ENCODE results near the gene GSTO2. TPM values are rescaled to one million over a fixed set of nuclear protein-coding genes. Genes with fewer than 3 reads are reported as not detected.

The GSTO2 gene
- total RNA-seq, 1 experiment from 2014 or later, result 25.7 TPM

GRCh38 chr10:104317726-104318299 is 48.8 kb downstream of the GSTO2 start:
- peaks cover 15% of the 10 kb centered on the region for H3K27me3 Mint-ChIP-seq (ENCODE audit: unreplicated experiment)
- peaks cover 11% of the 10 kb centered on the region for H3K4me1 Mint-ChIP-seq (ENCODE audit: low read depth, unreplicated experiment)
- no peak for DNase-seq
- CTCF ChIA-PET, result no interaction called here
- no peak overlapping the region for H3K4me3 Mint-ChIP-seq (ENCODE audit: low read depth, unreplicated experiment)
- no peak for TF ChIP-seq CTCF (IDR thresholded peaks at IDR 0.05; ENCODE audit: unreplicated experiment)
- no TSS peak for BruUV-seq (replicated peaks)
- H3K9me3 Mint-ChIP-seq (ENCODE audit: low read depth, unreplicated experiment), result no peaks in the 10 kb centered on the region
- intact Hi-C loops (cut with micrococcal nuclease; ENCODE audit: unreplicated experiment), result no loop called here
- no peaks in the 10 kb centered on the region for H3K36me3 Mint-ChIP-seq (ENCODE audit: insufficient read depth, unreplicated experiment)
- H3K27ac Mint-ChIP-seq (ENCODE audit: unreplicated experiment), result no peak overlapping the region

GRCh38 chr10:104318326-104318725 is 49.3 kb downstream of the GSTO2 start:
- no peak overlapping the region for H3K4me3 Mint-ChIP-seq (ENCODE audit: low read depth, unreplicated experiment)
- peaks cover 15% of the 10 kb centered on the region for H3K27me3 Mint-ChIP-seq (ENCODE audit: unreplicated experiment)
- no peak for TF ChIP-seq CTCF (IDR thresholded peaks at IDR 0.05; ENCODE audit: unreplicated experiment)
- H3K36me3 Mint-ChIP-seq (ENCODE audit: insufficient read depth, unreplicated experiment), result no peaks in the 10 kb centered on the region
- no peak overlapping the region for H3K27ac Mint-ChIP-seq (ENCODE audit: unreplicated experiment)
- H3K9me3 Mint-ChIP-seq (ENCODE audit: low read depth, unreplicated experiment), result no peaks in the 10 kb centered on the region
- no peak for DNase-seq
- intact Hi-C loops (cut with micrococcal nuclease; ENCODE audit: unreplicated experiment), result no loop called here
- BruUV-seq (replicated peaks), result no TSS peak
- CTCF ChIA-PET, result no interaction called here
- H3K4me1 Mint-ChIP-seq (ENCODE audit: low read depth, unreplicated experiment), result peaks cover 11% of the 10 kb centered on the region

- TF ChIP-seq CTCF (IDR thresholded peaks at IDR 0.05; ENCODE audit: unreplicated experiment), result no peak
- CTCF ChIA-PET, result no interaction called here
- H3K27me3 Mint-ChIP-seq (ENCODE audit: unreplicated experiment), result peaks cover 15% of the 10 kb centered on the region
- DNase-seq, result no peak
- no TSS peak for BruUV-seq (replicated peaks)
- H3K4me3 Mint-ChIP-seq (ENCODE audit: low read depth, unreplicated experiment), result no peak overlapping the region
- intact Hi-C loops (cut with micrococcal nuclease; ENCODE audit: unreplicated experiment), result no loop called here
- no peaks in the 10 kb centered on the region for H3K36me3 Mint-ChIP-seq (ENCODE audit: insufficient read depth, unreplicated experiment)
- H3K4me1 Mint-ChIP-seq (ENCODE audit: low read depth, unreplicated experiment), result peaks cover 11% of the 10 kb centered on the region
- H3K9me3 Mint-ChIP-seq (ENCODE audit: low read depth, unreplicated experiment), result no peaks in the 10 kb centered on the region
- no peak overlapping the region for H3K27ac Mint-ChIP-seq (ENCODE audit: unreplicated experiment)
Measured at GRCh38 chr10:104318810-104319741, 50.1 kb downstream of the GSTO2 start.

- Mint-ChIP-seq H3K27ac (ENCODE audit: unreplicated experiment) (no peak overlapping the region), H3K4me1 (ENCODE audit: low read depth, unreplicated experiment) (peaks cover 11% of the 10 kb centered on the region)
- CTCF ChIA-PET, result interaction anchor here (0.6 to 0.7 kb wide), 2 partner anchors 46 to 614 kb away, joined by 3 to 4 read pairs; no protein-coding TSS in a partner anchor
Measured at GRCh38 chr10:104321226-104321625, 52.2 kb downstream of the GSTO2 start.

More at GRCh38 chr10:104321226-104321625, 52.2 kb downstream of the GSTO2 start:
- H3K36me3 Mint-ChIP-seq (ENCODE audit: insufficient read depth, unreplicated experiment), result no peaks in the 10 kb centered on the region
- DNase-seq, result no peak
- TF ChIP-seq CTCF (IDR thresholded peaks at IDR 0.05; ENCODE audit: unreplicated experiment), result no peak
- H3K9me3 Mint-ChIP-seq (ENCODE audit: low read depth, unreplicated experiment), result no peaks in the 10 kb centered on the region
- intact Hi-C loops (cut with micrococcal nuclease; ENCODE audit: unreplicated experiment), result no loop called here
- BruUV-seq (replicated peaks), result no TSS peak
- H3K27me3 Mint-ChIP-seq (ENCODE audit: unreplicated experiment), result peaks cover 15% of the 10 kb centered on the region
- no peak overlapping the region for H3K4me3 Mint-ChIP-seq (ENCODE audit: low read depth, unreplicated experiment)
